Right lobe of liver (tissue), 4 donors: ENCODE data around the gene VPS4A.

ENCODE experiments used
- CTCF ChIP-seq, 4 donors: fragments of 200-600 bp in 3 of 4; fragments of 450-650 bp in 1 of 4; IDR thresholded peaks; one replicate each; pipeline versions ENCODE4 v1.5.1 to v1.8.0; 2016 to 2022; ENCODE audit warnings: antibody characterized with exemption in 4 of 4, mild to moderate bottlenecking in 2 of 4
- POLR2A ChIP-seq: fragments of 450-650 bp; IDR thresholded peaks from one replicate; pipeline ENCODE4 v1.6.1; 2017; ENCODE audit warnings: antibody characterized with exemption, mild to moderate bottlenecking
- donor health status: DM: no; HTN: no; CAD: no.
- donor health status: DM: no; HTN: no; CAD: no.
- donor health status: DM: no; HTN: yes; CAD: no.

- TF ChIP-seq CTCF (IDR thresholded peaks at IDR 0.05): no peak
- TF ChIP-seq POLR2A: no peak
Measured at GRCh38 chr16:69345923-69346322, 34.8 kb downstream of the VPS4A start.
